Gastrocnemius medialis (tissue), 4 donors: ENCODE measurements around the gene GRK7.

Experiments
- POLR2A ChIP-seq, 2 donors: fragments of 450-650 bp; IDR thresholded peaks; one replicate each; pipeline ENCODE4 v1.6.1; 2017; ENCODE audit warnings: antibody characterized with exemption in 2 of 2, mild to moderate bottlenecking in 2 of 2, moderate library complexity in 2 of 2
- TF ChIP-seq, protein P1 (sequence below), 5 experiments: fragments of 450-650 bp in 3 of 5; fragments of 200-600 bp in 2 of 5; sonication (generic) in 2 of 5; IDR thresholded peaks in 4 of 5; conservative IDR thresholded peaks in 1 of 5; 1 replicate in 4 of 5; 2 replicates in 1 of 5; pipeline ENCODE4 v1.5.1; 2016 to 2019; ENCODE audit warnings: antibody characterized with exemption in 5 of 5, mild to moderate bottlenecking in 3 of 5, moderate library complexity in 3 of 5

GRCh38 chr3:141788149-141788548 is 24.9 kb downstream of the GRK7 start:
- no peak for TF ChIP-seq POLR2A (IDR thresholded peaks at IDR 0.05)
- TF ChIP-seq, protein P1, sequence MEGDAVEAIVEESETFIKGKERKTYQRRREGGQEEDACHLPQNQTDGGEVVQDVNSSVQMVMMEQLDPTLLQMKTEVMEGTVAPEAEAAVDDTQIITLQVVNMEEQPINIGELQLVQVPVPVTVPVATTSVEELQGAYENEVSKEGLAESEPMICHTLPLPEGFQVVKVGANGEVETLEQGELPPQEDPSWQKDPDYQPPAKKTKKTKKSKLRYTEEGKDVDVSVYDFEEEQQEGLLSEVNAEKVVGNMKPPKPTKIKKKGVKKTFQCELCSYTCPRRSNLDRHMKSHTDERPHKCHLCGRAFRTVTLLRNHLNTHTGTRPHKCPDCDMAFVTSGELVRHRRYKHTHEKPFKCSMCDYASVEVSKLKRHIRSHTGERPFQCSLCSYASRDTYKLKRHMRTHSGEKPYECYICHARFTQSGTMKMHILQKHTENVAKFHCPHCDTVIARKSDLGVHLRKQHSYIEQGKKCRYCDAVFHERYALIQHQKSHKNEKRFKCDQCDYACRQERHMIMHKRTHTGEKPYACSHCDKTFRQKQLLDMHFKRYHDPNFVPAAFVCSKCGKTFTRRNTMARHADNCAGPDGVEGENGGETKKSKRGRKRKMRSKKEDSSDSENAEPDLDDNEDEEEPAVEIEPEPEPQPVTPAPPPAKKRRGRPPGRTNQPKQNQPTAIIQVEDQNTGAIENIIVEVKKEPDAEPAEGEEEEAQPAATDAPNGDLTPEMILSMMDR (IDR thresholded peaks at IDR 0.05 in 4 of 5, conservative IDR thresholded peaks at IDR 0.05 in 1 of 5) = no peak
